SJSA1 (cell line): ENCODE measurements around the gene ZNF688. TPM values are rescaled to one million over a fixed set of nuclear protein-coding genes. Genes with fewer than 3 reads are reported as not detected.

Source experiments
- DNase-seq, 2 experiments: peaks; one replicate each; pipeline ENCODE4 v3.0.0-alpha.2; 2015 to 2020; ENCODE audit warnings: low spot score in 2 of 2, low read depth in 1 of 2
- H3K27ac ChIP-seq: fragments of 250-450 bp; sonication (Bioruptor Pico); 2 replicates; pipeline ENCODE4 v1.5.1; 2020; ENCODE audit warnings: mild to moderate bottlenecking, moderate library complexity
- H3K27me3 ChIP-seq: fragments of 250-450 bp; sonication (Bioruptor Pico); replicated peaks from 2 replicates; pipeline ENCODE4 v1.5.1; 2020; ENCODE audit warnings: mild to moderate bottlenecking, moderate library complexity
- H3K36me3 ChIP-seq: fragments of 250-450 bp; sonication (Bioruptor Pico); 2 replicates; pipeline ENCODE4 v1.5.1; 2020; ENCODE audit warnings: mild to moderate bottlenecking
- H3K4me1 ChIP-seq: fragments of 250-450 bp; sonication (Bioruptor Pico); replicated peaks from 2 replicates; pipeline ENCODE4 v1.6.1; 2021; ENCODE audit warnings: mild to moderate bottlenecking
- H3K4me3 ChIP-seq: fragments of 250-450 bp; sonication (Bioruptor Pico); 2 replicates; pipeline ENCODE4 v1.5.1; 2020; ENCODE audit warnings: mild to moderate bottlenecking
- H3K9me3 ChIP-seq: fragments of 250-450 bp; sonication (Bioruptor Pico); replicated peaks from 2 replicates; pipeline ENCODE4 v1.5.1; 2020; ENCODE audit warnings: mild to moderate bottlenecking
- total RNA-seq: library from RNA; depleted of rRNA; stranded (reverse); fragments of >200 nt; shearing (Covaris generic); gene quantifications from 2 replicates; pipeline ENCODE4 v1.2.3, GENCODE V29; 2014

The ZNF688 gene
- total RNA-seq, 1 experiment from 2014 or later = 7.3 TPM

DNA sequence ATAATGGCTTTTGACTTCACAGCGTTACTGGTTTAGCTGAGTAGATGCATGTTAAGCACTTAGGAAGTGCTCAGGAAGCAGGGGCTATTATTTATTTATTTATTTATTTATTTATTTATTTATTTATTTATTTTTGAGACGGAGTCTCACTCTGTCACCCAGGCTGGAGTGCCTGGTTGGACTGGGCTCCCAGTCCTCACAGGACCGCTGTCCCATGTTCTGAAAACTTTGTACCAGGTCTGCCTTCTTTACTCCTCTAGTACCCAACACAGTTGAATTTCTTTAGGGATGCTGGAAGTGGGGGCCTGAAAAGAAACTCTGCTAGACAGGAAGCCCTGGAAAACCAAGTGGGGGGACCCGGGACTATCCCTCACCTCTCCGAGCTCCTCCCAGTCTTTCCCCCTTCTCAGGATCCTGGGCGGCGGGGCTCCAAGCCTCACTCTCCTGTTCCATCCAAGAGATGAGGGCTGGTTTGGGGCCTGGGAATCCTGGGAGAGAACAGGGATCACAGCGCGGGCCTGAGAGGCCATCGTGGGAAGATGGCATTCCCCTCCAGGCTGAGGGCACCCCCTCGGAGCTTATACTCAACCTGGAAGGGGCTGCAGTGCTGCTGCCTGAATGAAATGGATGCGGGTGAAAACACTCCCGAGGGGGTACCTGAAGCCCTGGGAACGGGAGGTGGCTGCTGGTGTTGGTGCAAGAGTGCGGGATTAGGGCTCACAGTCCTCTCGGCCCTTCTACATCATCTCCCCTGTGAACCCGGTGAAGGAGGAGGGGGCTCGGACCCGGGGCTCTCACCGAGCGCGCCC is 674 bp downstream of the ZNF688 start:
- peak overlapping the region; percentile 74 for H3K27ac ChIP-seq
- H3K27me3 ChIP-seq = no peaks in the 10 kb centered on the region
- H3K4me1 ChIP-seq = peaks cover 12% of the 10 kb centered on the region
- H3K4me3 ChIP-seq = peak overlapping the region; percentile 55
- H3K9me3 ChIP-seq = no peaks in the 10 kb centered on the region
- H3K36me3 ChIP-seq = no peaks in the 10 kb centered on the region
- DNase-seq = no peak

DNA sequence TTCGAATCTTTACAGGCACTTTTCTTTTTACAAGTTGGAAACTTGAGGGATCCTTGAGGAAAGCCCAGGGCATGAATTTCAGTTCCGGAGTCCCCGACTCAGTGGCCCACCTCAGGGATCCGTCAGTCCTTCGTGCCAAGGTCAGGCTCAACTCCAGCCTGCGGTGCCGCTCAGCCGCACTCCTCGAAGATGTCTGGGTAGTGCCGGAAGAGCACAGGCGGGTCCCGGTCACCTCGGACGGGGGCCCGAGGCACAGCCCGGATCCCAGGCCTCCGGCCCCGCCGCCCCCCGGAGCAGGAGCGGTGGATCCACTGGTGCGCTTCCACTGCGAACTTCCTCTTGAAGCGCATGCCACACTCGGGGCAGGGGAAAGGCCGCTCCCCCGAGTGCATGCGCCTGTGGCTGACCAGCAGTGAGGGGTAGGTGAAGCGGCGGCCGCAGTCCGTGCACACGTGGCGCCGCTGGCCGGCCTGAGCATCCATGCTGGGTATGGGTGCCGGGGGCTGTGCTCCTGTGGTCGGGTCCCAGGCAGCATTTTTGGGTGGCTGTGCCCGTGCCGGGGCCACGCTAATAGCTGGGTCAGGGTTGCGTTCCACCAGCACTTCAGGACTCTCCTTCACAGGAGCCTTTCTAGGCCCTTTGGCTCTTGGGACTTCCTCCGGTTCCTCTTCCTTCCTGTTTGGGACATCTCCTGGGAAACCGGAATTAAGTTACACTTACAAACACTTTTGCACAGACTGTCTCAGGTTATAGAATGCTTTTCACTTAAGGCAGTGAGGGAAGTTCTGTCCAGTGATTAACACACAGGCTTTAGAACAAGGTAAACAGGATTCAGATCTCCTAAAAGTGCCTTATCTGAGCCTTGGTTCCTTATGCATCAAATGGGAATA is 1.5 kb downstream of the ZNF688 start:
- no peak for DNase-seq
- Histone ChIP-seq H3K27me3 (no peaks in the 10 kb centered on the region), H3K4me3 (no peak overlapping the region), H3K27ac (no peak overlapping the region), H3K9me3 (no peaks in the 10 kb centered on the region), H3K4me1 (peaks cover 12% of the 10 kb centered on the region), H3K36me3 (no peaks in the 10 kb centered on the region)

DNA sequence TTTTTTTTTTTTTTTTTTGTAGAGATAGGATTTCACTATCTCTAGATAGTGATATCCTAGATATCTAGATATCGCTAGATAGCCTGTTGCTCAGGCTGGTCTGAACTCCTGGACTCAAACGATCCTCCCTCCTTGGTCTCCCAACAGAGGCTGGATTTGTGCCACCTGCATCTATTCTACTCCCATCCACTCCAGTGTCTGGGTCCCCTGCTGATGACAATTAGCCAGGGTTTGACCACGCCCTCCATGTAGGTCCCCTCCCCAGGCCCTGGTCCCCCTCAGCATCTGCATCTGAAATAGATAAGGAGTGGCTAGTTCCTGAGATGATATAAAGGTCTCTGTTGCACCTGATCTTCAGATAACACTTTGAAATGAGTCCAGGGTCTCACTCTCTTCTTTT is 2.2 kb downstream of the ZNF688 start:
- Histone ChIP-seq H3K4me3 (no peak overlapping the region), H3K27me3 (no peaks in the 10 kb centered on the region), H3K4me1 (peaks cover 12% of the 10 kb centered on the region), H3K27ac (no peak overlapping the region), H3K36me3 (no peaks in the 10 kb centered on the region), H3K9me3 (no peaks in the 10 kb centered on the region)
- DNase-seq = no peak

DNA sequence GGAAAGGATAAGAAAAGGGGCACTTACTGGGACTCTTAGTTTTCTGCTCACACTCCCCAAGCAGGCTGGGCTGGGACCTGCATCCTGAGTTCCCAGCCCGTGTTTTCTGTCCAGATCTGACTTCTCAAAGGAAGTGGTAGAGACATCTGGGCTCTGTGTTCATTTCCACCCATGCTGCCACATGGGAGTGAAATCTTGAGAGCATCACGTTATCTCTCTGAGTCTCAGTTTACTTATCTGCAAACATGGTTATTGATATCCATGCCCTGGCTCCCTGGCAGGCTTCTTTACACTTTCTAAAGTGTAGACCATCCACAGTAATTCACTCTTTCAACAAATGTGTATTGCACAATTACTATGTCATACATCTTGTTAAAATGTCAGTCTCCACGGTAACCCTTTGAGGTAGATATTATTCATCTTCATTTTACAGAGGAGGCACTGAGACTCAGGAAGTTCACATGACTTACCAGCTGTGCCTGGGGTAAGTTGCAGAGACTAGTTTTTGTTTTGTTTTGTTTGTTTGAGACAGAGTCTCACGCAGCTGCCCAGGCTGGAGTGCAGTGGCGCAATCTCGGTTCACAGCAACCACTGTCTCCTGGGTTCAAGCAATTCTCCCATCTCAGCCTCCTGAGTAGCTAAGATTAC is 3.4 kb downstream of the ZNF688 start:
- H3K36me3 ChIP-seq = no peaks in the 10 kb centered on the region
- H3K4me3 ChIP-seq = no peak overlapping the region
- H3K4me1 ChIP-seq = peaks cover 12% of the 10 kb centered on the region
- DNase-seq = no peak
- H3K27ac ChIP-seq = no peak overlapping the region
- H3K9me3 ChIP-seq = no peaks in the 10 kb centered on the region
- no peaks in the 10 kb centered on the region for H3K27me3 ChIP-seq

DNA sequence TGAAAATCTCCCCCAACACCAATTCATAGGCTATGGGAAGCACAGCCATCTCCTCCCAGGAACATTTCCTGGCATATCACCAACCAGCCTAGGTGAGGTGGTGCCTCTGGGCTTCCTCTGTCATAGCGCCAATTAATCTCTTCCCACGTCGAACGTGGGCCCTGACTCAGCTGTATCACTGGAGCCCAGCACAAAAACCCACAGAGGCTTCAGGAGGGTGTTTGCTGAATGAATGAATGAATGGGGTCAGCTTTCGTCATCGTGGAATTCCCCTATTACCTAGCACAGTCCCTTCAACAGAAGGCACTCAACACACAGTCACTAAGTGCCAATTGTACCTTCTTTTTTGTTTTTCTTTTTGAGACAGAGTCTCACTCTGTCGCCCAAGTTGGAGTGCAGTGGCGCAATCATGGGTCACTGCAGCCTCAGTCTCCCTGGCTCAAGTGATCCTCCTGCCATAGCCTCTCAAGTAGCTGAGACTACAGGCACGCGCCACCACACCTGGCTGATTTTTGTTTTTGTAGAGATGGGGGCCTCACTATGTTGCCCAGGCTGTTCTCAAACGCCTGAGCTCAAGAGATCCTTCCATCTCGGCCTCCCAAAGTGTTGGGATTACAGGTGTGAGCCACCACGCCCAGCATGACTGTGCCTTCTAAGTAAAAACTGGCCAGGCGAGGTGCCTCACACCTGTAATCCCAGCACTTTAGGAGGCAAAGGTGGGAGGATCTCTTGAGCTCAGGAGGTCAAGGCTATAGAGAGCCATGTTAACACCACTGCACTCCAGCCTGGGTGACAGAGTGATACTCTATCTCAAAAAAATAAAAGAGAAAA is 4.1 kb downstream of the ZNF688 start:
- H3K9me3 ChIP-seq = no peaks in the 10 kb centered on the region

DNA sequence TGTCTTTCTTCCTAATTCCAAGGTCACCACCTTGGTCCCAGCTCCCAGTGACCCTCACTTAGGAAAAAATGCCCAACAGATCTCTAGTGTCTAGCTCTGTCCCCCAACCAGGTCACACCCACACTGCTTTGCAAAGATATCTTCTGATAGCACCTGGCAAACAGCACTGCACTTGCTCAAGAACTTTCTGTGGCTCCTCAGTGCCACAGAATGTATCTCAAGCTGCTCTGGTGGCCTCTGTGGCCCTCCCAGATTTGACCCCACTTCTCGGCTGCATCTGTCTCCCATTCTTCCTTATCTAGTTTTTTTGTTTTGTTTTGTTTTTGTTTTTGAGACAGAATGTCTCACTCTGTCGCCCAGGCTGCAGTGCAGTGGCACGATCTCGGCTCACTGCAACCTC is 5.0 kb downstream of the ZNF688 start:
- DNase-seq = no peak
- Histone ChIP-seq H3K36me3 (no peaks in the 10 kb centered on the region), H3K4me1 (peaks cover 6% of the 10 kb centered on the region), H3K27ac (no peak overlapping the region), H3K27me3 (no peaks in the 10 kb centered on the region), H3K9me3 (no peaks in the 10 kb centered on the region), H3K4me3 (no peak overlapping the region)

More for the DNA sequence above, 4.1 kb downstream of the ZNF688 start:
- no peak overlapping the region for H3K27ac ChIP-seq
- peaks cover 7% of the 10 kb centered on the region for H3K4me1 ChIP-seq
- H3K4me3 ChIP-seq = no peak overlapping the region
- no peak for DNase-seq
- no peaks in the 10 kb centered on the region for H3K27me3 ChIP-seq
- no peaks in the 10 kb centered on the region for H3K36me3 ChIP-seq

DNA sequence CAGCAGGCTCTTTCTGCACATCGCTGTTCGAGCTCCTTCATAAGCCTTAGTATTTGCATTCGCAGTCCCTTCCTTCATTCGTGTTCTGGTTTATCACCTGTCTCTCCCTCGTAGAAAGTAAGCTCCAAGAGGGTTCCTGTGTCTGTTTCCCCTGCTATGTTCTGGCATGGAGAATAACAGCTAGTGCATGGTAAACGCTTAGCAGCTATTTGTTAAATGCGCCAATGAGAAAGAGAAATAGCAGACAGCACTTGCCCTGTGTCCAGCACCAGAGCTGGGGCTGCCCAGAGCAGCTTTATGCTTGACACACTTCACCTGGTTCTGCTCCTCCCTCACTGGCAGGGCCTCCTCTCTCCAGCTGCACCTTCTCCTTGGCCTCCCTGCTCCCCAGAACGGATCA is 5.5 kb downstream of the ZNF688 start:
- no peak for DNase-seq

DNA sequence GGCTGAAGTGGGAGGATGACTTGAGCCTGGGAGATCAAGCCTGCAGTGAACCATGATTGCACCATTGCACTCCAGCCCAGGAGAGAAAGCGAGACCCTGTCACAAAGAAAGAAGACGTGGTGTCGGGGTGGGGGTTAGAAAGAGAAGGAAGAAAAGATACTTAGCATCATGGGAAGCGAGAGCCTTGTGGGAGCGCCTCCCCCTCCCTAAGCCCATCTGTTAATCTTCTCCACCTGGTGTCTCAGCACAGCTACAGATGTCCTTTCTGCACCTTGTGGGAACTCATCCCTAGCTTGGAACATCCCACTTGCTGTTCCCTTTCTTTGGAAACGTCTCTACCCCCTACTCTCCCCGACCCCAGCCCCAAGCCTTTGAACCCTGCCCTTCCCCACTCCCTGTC is 6.0 kb downstream of the ZNF688 start:
- Histone ChIP-seq H3K4me1 (no peaks in the 10 kb centered on the region), H3K36me3 (no peaks in the 10 kb centered on the region), H3K4me3 (no peak overlapping the region), H3K27ac (no peak overlapping the region), H3K27me3 (no peaks in the 10 kb centered on the region), H3K9me3 (no peaks in the 10 kb centered on the region)
- no peak for DNase-seq

More for the DNA sequence above, 5.5 kb downstream of the ZNF688 start:
- H3K27ac ChIP-seq = no peak overlapping the region
- no peak overlapping the region for H3K4me3 ChIP-seq
- H3K4me1 ChIP-seq = peaks cover 4% of the 10 kb centered on the region
- H3K9me3 ChIP-seq = no peaks in the 10 kb centered on the region
- no peaks in the 10 kb centered on the region for H3K27me3 ChIP-seq
- H3K36me3 ChIP-seq = no peaks in the 10 kb centered on the region

DNA sequence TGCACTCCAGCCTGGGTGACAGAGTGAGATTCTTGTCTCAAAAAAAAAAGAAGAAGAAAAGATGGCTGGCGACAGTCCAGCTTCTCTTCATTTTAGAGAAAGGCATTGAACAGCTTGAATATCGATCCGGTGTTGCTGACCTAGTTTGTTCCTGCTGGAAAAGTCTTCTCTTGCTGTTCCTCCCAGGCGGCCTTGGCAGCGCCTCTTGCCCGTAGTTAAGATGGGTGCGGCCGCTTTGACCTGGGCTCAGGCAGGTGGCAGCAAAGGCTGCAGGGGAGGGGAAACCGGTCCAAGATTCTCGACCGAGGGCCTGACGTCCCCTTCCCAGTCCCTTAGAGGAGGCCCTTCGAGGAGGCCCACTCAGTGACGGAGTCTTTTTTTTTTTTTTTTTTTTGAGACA is 9.5 kb downstream of the ZNF688 start:
- no peak for DNase-seq
- Histone ChIP-seq H3K27ac (no peak overlapping the region), H3K27me3 (no peaks in the 10 kb centered on the region), H3K4me1 (peaks cover 4% of the 10 kb centered on the region), H3K4me3 (no peak overlapping the region), H3K9me3 (no peaks in the 10 kb centered on the region), H3K36me3 (no peaks in the 10 kb centered on the region; the same call in 1 of the 2 replicates)

DNA sequence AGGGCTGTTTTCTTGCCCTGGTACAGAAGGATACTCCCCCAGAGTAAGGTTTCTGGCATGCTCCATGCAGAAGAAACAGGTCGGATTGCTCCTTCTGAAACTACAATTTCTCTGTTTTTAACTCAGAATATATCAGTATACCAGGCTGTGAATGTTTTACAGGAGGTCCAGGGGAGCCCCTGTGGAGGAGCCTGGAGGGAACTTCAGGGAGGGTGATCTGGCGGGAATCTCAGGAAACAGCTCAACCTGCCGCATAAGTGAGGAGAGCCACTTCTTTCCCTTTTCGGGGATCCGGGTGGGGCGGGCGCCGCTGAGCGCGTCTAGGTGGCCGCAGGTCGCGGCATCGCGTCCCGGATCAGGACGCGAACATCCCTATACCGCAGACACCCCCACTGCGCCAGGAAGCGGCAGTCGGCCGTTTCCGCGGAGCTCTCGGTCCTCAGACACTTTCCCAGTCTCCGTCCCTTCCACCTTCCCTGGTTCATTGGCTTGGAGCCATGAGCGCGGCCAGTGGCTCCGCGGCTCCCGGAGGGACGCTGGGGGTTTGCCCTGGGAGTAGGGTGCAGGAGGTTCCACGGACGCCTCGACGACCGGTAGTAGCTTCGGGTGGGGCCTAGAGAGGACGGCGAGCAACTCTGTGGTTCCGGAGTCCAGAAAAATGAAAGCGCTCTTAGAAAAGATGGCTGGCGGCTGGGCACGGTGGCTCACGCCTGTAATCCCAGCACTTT is 10.3 kb downstream of the ZNF688 start:
- Histone ChIP-seq H3K36me3 (peaks cover 5% of the 10 kb centered on the region), H3K9me3 (no peaks in the 10 kb centered on the region), H3K4me1 (peaks cover 4% of the 10 kb centered on the region), H3K27me3 (no peaks in the 10 kb centered on the region), H3K27ac (no peak overlapping the region), H3K4me3 (no peak overlapping the region)
- no peak for DNase-seq

DNA sequence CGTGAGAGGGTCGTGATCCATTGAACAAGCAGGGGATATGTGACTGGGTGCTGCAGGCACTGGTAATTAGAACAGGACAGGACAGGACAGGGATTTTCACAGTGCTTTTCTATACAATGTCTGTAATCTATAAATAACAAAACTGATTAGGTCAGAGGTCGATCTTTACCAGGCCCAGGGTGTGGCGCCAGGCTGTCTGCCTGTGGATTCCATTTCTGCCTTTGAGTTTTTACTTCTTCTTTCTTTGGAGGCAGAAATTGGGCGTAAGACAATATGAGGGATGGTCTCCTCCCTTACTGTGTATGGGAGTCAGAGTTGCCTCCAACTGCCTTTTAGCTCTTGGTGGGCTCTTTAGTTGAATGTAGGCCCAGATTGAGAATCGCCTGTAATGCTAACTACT is 11.8 kb downstream of the ZNF688 start:
- no peak for DNase-seq
- H3K27me3 ChIP-seq = no peaks in the 10 kb centered on the region
- no peak overlapping the region for H3K27ac ChIP-seq
- H3K4me3 ChIP-seq = no peak overlapping the region
- no peaks in the 10 kb centered on the region for H3K9me3 ChIP-seq
- peaks cover 18% of the 10 kb centered on the region for H3K36me3 ChIP-seq
- H3K4me1 ChIP-seq = peaks cover 6% of the 10 kb centered on the region

DNA sequence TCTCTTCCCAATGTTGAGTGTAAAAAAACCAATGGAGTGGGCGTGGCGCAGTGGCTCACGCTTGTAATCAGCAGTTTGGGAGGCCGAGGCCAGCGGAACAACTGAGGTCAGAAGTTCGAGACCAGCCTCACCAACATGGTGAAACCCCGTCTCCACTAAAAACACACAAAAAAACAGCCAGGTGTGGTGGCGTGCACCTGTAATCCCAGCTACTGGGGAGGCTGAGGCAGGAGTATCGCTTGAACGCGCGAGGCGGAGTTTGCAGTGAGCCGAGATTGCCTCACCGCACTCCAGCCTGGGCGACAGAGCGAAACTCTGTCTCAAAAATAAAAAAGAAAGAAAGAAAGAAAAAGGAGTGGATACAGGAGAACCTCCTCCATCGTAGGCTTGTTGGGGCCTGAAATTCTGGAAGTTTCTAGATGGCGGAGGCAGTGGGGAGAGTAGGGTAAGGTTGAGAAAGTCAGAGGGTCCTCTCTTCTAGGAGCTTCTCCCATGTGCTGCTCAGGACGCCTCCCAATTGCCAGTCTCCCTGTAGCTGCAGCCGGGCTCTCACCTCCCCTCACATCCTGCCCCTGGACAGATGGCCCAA is 12.6 kb downstream of the ZNF688 start:
- H3K36me3 ChIP-seq = peaks cover 24% of the 10 kb centered on the region
- no peak overlapping the region for H3K27ac ChIP-seq
- H3K4me1 ChIP-seq = peaks cover 10% of the 10 kb centered on the region
- no peaks in the 10 kb centered on the region for H3K27me3 ChIP-seq
- DNase-seq = no peak
- H3K9me3 ChIP-seq = no peaks in the 10 kb centered on the region
- H3K4me3 ChIP-seq = peak overlapping the region; percentile 75
